ENCODE measurements around the gene BACE2. TPM values are rescaled to one million over a fixed set of nuclear protein-coding genes. Genes with fewer than 3 reads are reported as not detected.
"Not testable (repeated sequence)": the region's sequence is repeated elsewhere in the genome, so short reads cannot be mapped to it uniquely, and the experiment has no call there.

BACE2 gene
- total RNA-seq, 4 donors from 2014 or later: 30.5 to 43.3 (median 36.6) TPM

DNA sequence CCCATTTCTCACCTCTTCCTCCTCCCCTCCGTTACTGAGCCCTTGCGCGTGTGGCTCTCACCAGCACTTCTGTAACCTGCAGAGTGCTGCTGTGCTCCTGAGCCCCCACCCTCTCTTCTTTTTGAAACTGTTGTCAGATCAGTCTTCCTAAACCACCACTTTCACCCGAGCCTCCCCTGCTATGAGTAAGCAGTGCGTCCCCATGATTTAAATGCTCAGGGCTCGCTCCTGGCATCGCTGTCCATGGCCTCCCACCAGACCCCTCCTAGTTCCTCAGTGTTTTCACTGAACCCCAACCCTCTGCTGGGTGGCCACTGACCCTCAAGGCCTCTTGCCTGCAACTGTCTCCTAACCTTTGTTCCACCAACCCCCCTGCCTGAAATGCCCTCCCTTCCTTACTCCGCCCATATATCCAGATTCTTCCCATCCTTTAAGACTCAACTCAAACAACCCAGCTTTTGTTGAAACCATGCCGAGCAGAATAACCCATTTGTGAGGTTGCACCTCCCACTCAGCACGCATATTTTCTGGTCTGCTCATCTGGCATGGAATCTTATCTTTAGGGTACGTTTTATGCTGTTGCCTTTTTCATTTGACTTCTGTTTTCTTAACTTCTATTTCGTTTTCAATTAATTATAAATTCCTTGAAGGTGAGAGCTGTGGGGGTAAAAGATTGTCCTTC lies 84.1 kb downstream of the BACE2 start:
- H3K27me3 ChIP-seq: no peaks in the 10 kb centered on the region
- no peak overlapping the region for H3K27ac ChIP-seq
- no peaks in the 10 kb centered on the region for H3K9me3 ChIP-seq
- DNase-seq: no peak
- peaks cover 0 to 25% (median 0%) of the 10 kb centered on the region in 3 donors for H3K36me3 ChIP-seq
- no peak overlapping the region for H3K4me3 ChIP-seq
- no peak for TF ChIP-seq POLR2A (IDR thresholded peaks at IDR 0.05)
- TF ChIP-seq, protein P1, sequence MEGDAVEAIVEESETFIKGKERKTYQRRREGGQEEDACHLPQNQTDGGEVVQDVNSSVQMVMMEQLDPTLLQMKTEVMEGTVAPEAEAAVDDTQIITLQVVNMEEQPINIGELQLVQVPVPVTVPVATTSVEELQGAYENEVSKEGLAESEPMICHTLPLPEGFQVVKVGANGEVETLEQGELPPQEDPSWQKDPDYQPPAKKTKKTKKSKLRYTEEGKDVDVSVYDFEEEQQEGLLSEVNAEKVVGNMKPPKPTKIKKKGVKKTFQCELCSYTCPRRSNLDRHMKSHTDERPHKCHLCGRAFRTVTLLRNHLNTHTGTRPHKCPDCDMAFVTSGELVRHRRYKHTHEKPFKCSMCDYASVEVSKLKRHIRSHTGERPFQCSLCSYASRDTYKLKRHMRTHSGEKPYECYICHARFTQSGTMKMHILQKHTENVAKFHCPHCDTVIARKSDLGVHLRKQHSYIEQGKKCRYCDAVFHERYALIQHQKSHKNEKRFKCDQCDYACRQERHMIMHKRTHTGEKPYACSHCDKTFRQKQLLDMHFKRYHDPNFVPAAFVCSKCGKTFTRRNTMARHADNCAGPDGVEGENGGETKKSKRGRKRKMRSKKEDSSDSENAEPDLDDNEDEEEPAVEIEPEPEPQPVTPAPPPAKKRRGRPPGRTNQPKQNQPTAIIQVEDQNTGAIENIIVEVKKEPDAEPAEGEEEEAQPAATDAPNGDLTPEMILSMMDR (IDR thresholded peaks at IDR 0.05): no peak
- H3K4me1 ChIP-seq: no peaks in the 10 kb centered on the region

DNA sequence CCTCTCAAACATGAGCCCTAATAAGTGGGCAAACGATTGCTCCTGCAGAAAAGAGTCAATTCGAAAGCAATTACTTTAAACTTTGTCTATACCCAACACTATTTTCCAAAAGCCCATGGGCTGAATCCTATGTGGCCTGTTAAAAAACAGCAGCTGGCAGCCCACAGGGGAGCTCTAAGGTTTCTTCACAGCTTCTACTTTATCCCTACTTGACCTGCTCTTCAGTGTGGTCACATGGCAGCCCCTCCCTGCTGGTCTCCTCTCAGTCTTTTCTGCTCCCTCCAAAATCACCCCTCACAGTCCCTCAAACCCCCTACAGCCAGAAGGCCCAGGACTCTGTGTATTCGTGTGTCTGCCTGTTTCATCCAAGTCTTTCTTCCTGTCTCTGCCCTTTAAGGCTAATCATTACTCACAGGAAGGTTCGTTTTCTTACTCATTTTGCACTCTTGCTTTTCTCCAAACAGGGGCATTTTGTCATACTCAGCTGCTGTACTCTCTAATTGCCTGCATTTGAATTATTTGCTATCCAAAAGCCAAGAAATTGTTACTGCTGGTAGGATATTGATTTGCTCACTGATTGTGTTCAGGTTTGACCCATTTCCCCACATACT lies 86.2 kb downstream of the BACE2 start:
- H3K4me1 ChIP-seq: no peaks in the 10 kb centered on the region
- H3K27ac ChIP-seq: no peak overlapping the region
- H3K27me3 ChIP-seq: no peaks in the 10 kb centered on the region
- no peaks in the 10 kb centered on the region for H3K9me3 ChIP-seq
- DNase-seq: no peak
- H3K4me3 ChIP-seq: no peak overlapping the region
- peaks cover 0 to 32% (median 0%) of the 10 kb centered on the region in 3 donors for H3K36me3 ChIP-seq
- TF ChIP-seq, protein P1 (IDR thresholded peaks at IDR 0.05): no peak
- no peak for TF ChIP-seq POLR2A (IDR thresholded peaks at IDR 0.05)

DNA sequence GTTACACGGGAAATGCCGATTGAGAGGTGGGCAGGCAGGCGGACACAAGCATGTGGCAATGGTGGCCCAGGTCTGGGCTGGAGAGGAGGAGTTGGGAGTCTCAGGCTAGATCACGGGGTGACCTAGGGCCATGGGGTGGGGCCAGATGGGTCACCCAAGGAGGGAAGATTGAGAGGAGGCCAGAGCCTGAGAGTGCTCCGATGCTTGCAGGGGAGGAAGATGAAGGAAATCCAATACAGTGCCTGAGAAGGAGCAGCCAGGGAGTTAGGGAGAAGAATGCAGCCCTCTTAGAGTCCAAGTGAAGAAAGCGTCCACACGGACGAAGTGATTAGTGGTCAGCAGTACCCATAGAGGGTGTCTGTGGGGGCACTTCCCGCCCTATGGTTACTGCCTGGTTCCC lies 87.2 kb downstream of the BACE2 start:
- H3K4me1 ChIP-seq: no peaks in the 10 kb centered on the region
- no peak overlapping the region for H3K4me3 ChIP-seq
- TF ChIP-seq, protein P1 (IDR thresholded peaks at IDR 0.05): no peak
- no peak for TF ChIP-seq POLR2A (IDR thresholded peaks at IDR 0.05)
- peaks cover 0 to 32% (median 0%) of the 10 kb centered on the region in 3 donors for H3K36me3 ChIP-seq
- H3K27ac ChIP-seq: no peak overlapping the region
- H3K27me3 ChIP-seq: no peaks in the 10 kb centered on the region
- H3K9me3 ChIP-seq: no peaks in the 10 kb centered on the region
- no peak for DNase-seq

DNA sequence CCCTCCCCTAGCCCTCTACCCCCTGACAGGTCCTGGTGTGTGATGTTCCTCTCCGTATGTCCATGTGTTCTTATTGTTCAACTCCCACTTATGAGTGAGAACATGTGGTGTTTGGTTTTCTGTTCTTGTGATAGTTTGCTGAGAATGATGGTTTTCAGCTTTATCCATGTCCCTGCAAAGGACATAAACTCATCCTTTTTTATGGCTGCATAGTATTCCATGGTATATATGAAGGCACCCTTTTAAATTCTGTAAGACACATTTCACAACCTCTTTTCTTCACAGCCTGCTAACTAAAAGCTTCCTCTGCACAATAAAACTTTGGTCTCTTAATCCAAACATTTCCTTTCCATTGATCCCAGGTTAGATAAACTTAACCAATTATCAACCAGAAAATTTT lies 88.3 kb downstream of the BACE2 start:
- H3K4me1 ChIP-seq, H3K4me3 ChIP-seq, DNase-seq, H3K9me3 ChIP-seq, H3K27ac ChIP-seq, H3K27me3 ChIP-seq: not testable (repeated sequence)
- H3K36me3 ChIP-seq: peaks cover 0 to 26% (median 0%) of the 10 kb centered on the region in 3 donors

DNA sequence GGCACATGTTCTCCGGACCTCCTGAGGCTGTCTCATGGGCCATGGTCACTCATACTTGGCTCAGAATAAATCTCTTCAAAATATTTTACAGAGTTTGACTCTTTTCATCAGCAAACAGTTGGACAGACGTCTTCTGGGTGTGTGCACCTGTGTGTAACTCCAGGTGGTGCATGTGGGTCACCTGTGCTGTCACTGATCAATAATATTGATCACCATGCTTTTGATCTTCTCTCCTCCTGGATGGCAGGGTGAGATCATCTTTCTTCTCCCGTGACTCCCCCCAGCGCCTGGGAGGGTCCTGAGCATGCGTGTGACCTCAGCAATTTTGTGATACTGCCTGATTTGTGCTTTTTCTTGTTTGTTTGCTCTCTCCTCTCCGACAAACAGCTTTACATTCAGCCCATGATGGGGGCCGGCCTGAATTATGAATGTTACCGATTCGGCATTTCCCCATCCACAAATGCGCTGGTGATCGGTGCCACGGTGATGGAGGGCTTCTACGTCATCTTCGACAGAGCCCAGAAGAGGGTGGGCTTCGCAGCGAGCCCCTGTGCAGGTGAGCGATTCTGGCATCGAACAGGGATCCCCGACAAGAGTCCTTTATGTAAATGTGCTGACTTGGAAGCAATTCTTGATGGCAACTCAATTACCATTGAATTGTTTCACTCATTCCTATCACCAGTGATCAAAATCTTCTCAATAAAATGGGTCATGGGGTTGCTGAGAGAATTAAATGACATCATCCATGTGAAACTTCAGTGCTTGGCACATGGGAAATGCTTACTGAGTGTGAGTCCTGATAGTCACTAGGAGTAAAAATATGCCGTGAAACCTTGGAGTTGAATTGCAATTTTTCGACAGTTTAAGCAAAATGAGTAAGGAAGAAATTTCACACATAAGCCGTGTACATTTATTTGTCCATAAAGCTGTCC lies 89.1 kb downstream of the BACE2 start:
- TF ChIP-seq, protein P1 (IDR thresholded peaks at IDR 0.05): no peak
- no peak for TF ChIP-seq POLR2A (IDR thresholded peaks at IDR 0.05)
- no peaks in the 10 kb centered on the region for H3K4me1 ChIP-seq
- DNase-seq: no peak
- H3K9me3 ChIP-seq: no peaks in the 10 kb centered on the region
- no peak overlapping the region for H3K4me3 ChIP-seq
- no peak overlapping the region for H3K27ac ChIP-seq
- peaks cover 0 to 22% (median 0%) of the 10 kb centered on the region in 3 donors for H3K36me3 ChIP-seq
- H3K27me3 ChIP-seq: no peaks in the 10 kb centered on the region
